Loucy (cell line): Measurements from ENCODE around the gene SCUBE2.

Experiments used
- EZH2phosphoT487 ChIP-seq: fragments of 200-600 bp; IDR thresholded peaks from 2 replicates; pipeline ENCODE4 v1.6.1; 2018; ENCODE audit warnings: antibody characterized with exemption, mild to moderate bottlenecking, moderate library complexity, borderline replicate concordance
- TF ChIP-seq, protein P1 (sequence below): fragments of 200-600 bp; sonication (generic); conservative IDR thresholded peaks from 2 replicates; pipeline ENCODE4 v1.5.1; 2014; ENCODE audit warnings: mild to moderate bottlenecking, antibody characterized with exemption, low read length

DNA sequence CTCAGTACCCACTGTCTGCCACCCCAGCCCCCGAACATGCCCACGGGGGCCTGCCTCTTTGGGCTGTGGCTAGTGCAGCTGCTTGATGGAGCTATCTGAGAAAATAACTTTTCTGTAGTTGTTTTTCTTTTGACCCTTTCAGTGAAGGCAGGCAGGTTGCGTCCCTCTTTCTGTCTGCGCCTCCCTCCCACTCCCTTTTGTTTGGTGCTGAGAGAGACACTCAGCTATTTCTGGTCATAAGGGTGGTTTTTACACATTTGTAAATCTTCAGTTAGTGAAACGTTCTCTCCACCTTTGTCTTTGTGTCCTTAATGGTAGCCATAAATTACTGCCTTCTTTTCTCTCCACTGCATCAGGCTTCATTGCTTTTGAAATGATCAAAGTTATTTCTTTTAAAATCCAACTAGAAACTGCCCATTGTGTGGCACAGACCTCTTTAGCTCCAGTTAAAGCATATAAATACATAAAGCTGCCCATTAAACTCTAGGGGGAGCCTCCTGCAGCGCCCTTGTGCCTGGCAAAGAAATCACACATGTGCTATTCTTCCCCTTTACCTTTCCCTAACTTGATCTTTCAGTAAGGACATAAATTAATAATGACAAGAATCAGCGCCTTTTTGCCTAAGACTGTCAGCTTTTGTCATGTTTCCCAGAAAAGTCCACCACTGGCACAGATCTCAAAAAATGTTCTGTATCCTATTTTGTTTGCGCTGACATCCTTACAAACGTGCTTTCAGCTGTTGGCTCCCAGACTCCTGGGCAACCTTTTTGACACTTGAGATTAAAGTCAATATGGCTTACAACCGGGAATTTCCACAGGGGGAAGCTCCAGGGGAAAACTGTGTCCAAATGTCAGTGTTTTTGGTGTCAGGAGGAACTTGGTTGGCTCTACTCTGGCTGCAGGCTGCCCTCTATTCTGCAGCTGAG is 1.7 kb upstream of the SCUBE2 start:
- TF ChIP-seq EZH2phosphoT487 = no peak
- TF ChIP-seq, protein P1, sequence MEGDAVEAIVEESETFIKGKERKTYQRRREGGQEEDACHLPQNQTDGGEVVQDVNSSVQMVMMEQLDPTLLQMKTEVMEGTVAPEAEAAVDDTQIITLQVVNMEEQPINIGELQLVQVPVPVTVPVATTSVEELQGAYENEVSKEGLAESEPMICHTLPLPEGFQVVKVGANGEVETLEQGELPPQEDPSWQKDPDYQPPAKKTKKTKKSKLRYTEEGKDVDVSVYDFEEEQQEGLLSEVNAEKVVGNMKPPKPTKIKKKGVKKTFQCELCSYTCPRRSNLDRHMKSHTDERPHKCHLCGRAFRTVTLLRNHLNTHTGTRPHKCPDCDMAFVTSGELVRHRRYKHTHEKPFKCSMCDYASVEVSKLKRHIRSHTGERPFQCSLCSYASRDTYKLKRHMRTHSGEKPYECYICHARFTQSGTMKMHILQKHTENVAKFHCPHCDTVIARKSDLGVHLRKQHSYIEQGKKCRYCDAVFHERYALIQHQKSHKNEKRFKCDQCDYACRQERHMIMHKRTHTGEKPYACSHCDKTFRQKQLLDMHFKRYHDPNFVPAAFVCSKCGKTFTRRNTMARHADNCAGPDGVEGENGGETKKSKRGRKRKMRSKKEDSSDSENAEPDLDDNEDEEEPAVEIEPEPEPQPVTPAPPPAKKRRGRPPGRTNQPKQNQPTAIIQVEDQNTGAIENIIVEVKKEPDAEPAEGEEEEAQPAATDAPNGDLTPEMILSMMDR = peak; percentile 56
